Measurements from ENCODE around the gene TMEM131.

GRCh38 chr2:97708608-97709007, 287.1 kb downstream of the TMEM131 start:
- TF ChIP-seq CTCF (IDR thresholded peaks at IDR 0.05) = no peak
- no peak for TF ChIP-seq POLR2AphosphoS5 (IDR thresholded peaks at IDR 0.05)
- no peak for TF ChIP-seq POLR2A (IDR thresholded peaks at IDR 0.05)
- TF ChIP-seq EP300 (IDR thresholded peaks at IDR 0.05; ENCODE audit: low read depth) = no peak

All from transverse colon (tissue), 4 donors.